ENCODE results near the gene GOLGA6L7.

- TF ChIP-seq GATA2 (IDR thresholded peaks at IDR 0.05; ENCODE audit: low read depth, low read length), result no peak
- TF ChIP-seq GATA3 (IDR thresholded peaks at IDR 0.05; ENCODE audit: low read depth, low read length), result no peak
These were observed 43.1 kb upstream of the GOLGA6L7 start for GRCh38 chr15:28891588-28891987.
